ENCODE data around the gene CYP46A1.

The CYP46A1 gene

GRCh38 chr14:99677231-99678140 lies 6.6 kb upstream of the CYP46A1 start:
- no peak overlapping the region for H3K4me3 ChIP-seq (ENCODE audit: low read depth, low read length)
- no peak for TF ChIP-seq CTCF (IDR thresholded peaks at IDR 0.05; ENCODE audit: low read depth, low read length, missing control alignments)
- in situ Hi-C loops (cut with HindIII; ENCODE audit: low sequenced_read_pairs): no loop called here
- DNase-seq (ENCODE audit: low read depth): no peak

GRCh38 chr14:99678198-99678597 lies 5.9 kb upstream of the CYP46A1 start:
- no peak for DNase-seq (ENCODE audit: low read depth)
- no peak for TF ChIP-seq CTCF (IDR thresholded peaks at IDR 0.05; ENCODE audit: low read depth, low read length, missing control alignments)
- H3K4me3 ChIP-seq (ENCODE audit: low read depth, low read length): no peak overlapping the region
- in situ Hi-C loops (cut with HindIII; ENCODE audit: low sequenced_read_pairs): no loop called here

GRCh38 chr14:99679111-99679510 lies 5.0 kb upstream of the CYP46A1 start:
- no peak for DNase-seq (ENCODE audit: low read depth)
- H3K4me3 ChIP-seq (ENCODE audit: low read depth, low read length): no peak overlapping the region
- in situ Hi-C loops (cut with HindIII; ENCODE audit: low sequenced_read_pairs): no loop called here
- TF ChIP-seq CTCF (IDR thresholded peaks at IDR 0.05; ENCODE audit: low read depth, low read length, missing control alignments): no peak

GRCh38 chr14:99679543-99679942 lies 4.6 kb upstream of the CYP46A1 start:
- DNase-seq (ENCODE audit: low read depth): no peak
- in situ Hi-C loops (cut with HindIII; ENCODE audit: low sequenced_read_pairs): no loop called here
- no peak overlapping the region for H3K4me3 ChIP-seq (ENCODE audit: low read depth, low read length)
- TF ChIP-seq CTCF (IDR thresholded peaks at IDR 0.05; ENCODE audit: low read depth, low read length, missing control alignments): no peak

- no peak for DNase-seq (ENCODE audit: low read depth)
- TF ChIP-seq CTCF (IDR thresholded peaks at IDR 0.05; ENCODE audit: low read depth, low read length, missing control alignments): no peak
- no peak overlapping the region for H3K4me3 ChIP-seq (ENCODE audit: low read depth, low read length)
- in situ Hi-C loops (cut with HindIII; ENCODE audit: low sequenced_read_pairs): no loop called here
These were observed 4.1 kb upstream of the CYP46A1 start for GRCh38 chr14:99679996-99680395.

- H3K4me3 ChIP-seq (ENCODE audit: low read depth, low read length): no peak overlapping the region
- DNase-seq (ENCODE audit: low read depth): no peak
- in situ Hi-C loops (cut with HindIII; ENCODE audit: low sequenced_read_pairs): no loop called here
- TF ChIP-seq CTCF (IDR thresholded peaks at IDR 0.05; ENCODE audit: low read depth, low read length, missing control alignments): no peak
These were observed 2.8 kb upstream of the CYP46A1 start for GRCh38 chr14:99681101-99681831.

All from astrocyte of the cerebellum (primary cell).